Neural cell (in vitro differentiated cells): ENCODE data around the gene RAB15. TPM values are rescaled to one million over a fixed set of nuclear protein-coding genes. Genes with fewer than 3 reads are reported as not detected.

ENCODE experiments used
- H2AFZ ChIP-seq: fragments of 200-600, 300-800 bp; sonication (generic), shearing (Covaris generic); 2 replicates; pipeline ENCODE4 v1.6.0; 2014; ENCODE audit warnings: low read depth, mild to moderate bottlenecking, antibody characterized with exemption, low read length, moderate library complexity
- H3F3A ChIP-seq: fragments of 200-600 bp; shearing (Covaris generic); 2 replicates; pipeline ENCODE4 v1.6.1; 2016; ENCODE audit warnings: mild to moderate bottlenecking, moderate library complexity, mixed read lengths, antibody characterized with exemption, low read length; ENCODE audit not compliant: insufficient read depth, poor library complexity, severe bottlenecking
- H3K27ac ChIP-seq: fragments of 200-600, 300-800 bp; sonication (generic), shearing (Covaris generic); 2 replicates; pipeline ENCODE4 v1.5.1; 2014; ENCODE audit warnings: mild to moderate bottlenecking, low read length, moderate library complexity
- H3K27me3 ChIP-seq: fragments of 300-800, 200-600 bp; sonication (generic), shearing (Covaris generic); 2 replicates; pipeline ENCODE4 v1.6.0; 2014; ENCODE audit warnings: mild to moderate bottlenecking, low read depth, low read length, moderate library complexity; ENCODE audit not compliant: insufficient read depth
- H3K36me3 ChIP-seq: fragments of 300-800, 200-600 bp; sonication (generic), shearing (Covaris generic); 2 replicates; pipeline ENCODE4 v1.5.1; 2014; ENCODE audit warnings: mild to moderate bottlenecking, antibody characterized with exemption, low read length, moderate library complexity; ENCODE audit not compliant: insufficient read depth
- H3K4me2 ChIP-seq: fragments of 300-800, 200-600 bp; sonication (generic), shearing (Covaris generic); 2 replicates; pipeline ENCODE4 v1.6.0; 2014; ENCODE audit warnings: mild to moderate bottlenecking, low read length
- H3K4me3 ChIP-seq: fragments of 300-800, 200-600 bp; sonication (generic), shearing (Covaris generic); 2 replicates; pipeline ENCODE4 v1.5.1; 2014; ENCODE audit warnings: mild to moderate bottlenecking, low read length, moderate library complexity
- H3K79me2 ChIP-seq: fragments of 200-600 bp; shearing (Covaris generic); replicated peaks from 2 replicates; pipeline ENCODE4 v1.6.0; 2014; ENCODE audit warnings: mild to moderate bottlenecking, low read length, moderate library complexity; ENCODE audit not compliant: insufficient read depth
- H3K9ac ChIP-seq: fragments of 300-800, 200-600 bp; sonication (generic), shearing (Covaris generic); 2 replicates; pipeline ENCODE4 v1.6.1; 2016; ENCODE audit warnings: mild to moderate bottlenecking, low read length, mixed read lengths
- H3K9me2 ChIP-seq: fragments of 200-600 bp; shearing (Covaris generic); 2 replicates; pipeline ENCODE4 v1.6.1; 2016; ENCODE audit warnings: mild to moderate bottlenecking, low read length, mixed read lengths; ENCODE audit not compliant: insufficient read depth
- H3K9me3 ChIP-seq: fragments of 200-600, 300-800 bp; sonication (generic), shearing (Covaris generic); 2 replicates; pipeline ENCODE4 v1.6.1; 2016; ENCODE audit warnings: mild to moderate bottlenecking, mixed run types, low read length, moderate library complexity, mixed read lengths
- H4K20me1 ChIP-seq: fragments of 200-600 bp; shearing (Covaris generic); 2 replicates; pipeline ENCODE4 v1.6.1; 2016; ENCODE audit warnings: mild to moderate bottlenecking, mixed run types; ENCODE audit not compliant: insufficient read depth
- CTCF ChIP-seq: fragments of 450-650 bp; IDR thresholded peaks from 2 replicates; pipeline ENCODE4 v1.5.1; 2014; ENCODE audit warnings: antibody characterized with exemption, mild to moderate bottlenecking, moderate library complexity; ENCODE audit not compliant: poor library complexity, severe bottlenecking
- EP300 ChIP-seq: fragments of 450-650 bp; conservative IDR thresholded peaks from 2 replicates; pipeline ENCODE4 v1.6.1; 2014; ENCODE audit warnings: antibody characterized with exemption, mild to moderate bottlenecking, moderate library complexity; ENCODE audit not compliant: poor library complexity, severe bottlenecking
- EZH2 ChIP-seq: fragments of 200-600, 300-800 bp; shearing (Covaris generic), sonication (generic); IDR thresholded peaks from 2 replicates; pipeline ENCODE4 v1.6.1; 2014; ENCODE audit warnings: antibody characterized with exemption, low read length, borderline replicate concordance, mild to moderate bottlenecking; ENCODE audit not compliant: insufficient read depth, poor library complexity, severe bottlenecking
- MXI1 ChIP-seq: fragments of 450-650 bp; conservative IDR thresholded peaks from 2 replicates; pipeline ENCODE4 v1.6.1; 2014; ENCODE audit warnings: antibody characterized with exemption, mild to moderate bottlenecking; ENCODE audit not compliant: poor library complexity, severe bottlenecking
- POLR2AphosphoS5 ChIP-seq: IDR thresholded peaks from 2 replicates; pipeline ENCODE4 v1.6.1; 2012
- RAD21 ChIP-seq: fragments of 450-650 bp; conservative IDR thresholded peaks from 2 replicates; pipeline ENCODE4 v1.6.1; 2014; ENCODE audit warnings: antibody characterized with exemption, mild to moderate bottlenecking, moderate library complexity
- REST ChIP-seq: IDR thresholded peaks from 2 replicates; pipeline ENCODE4 v1.6.1; 2012; ENCODE audit warnings: borderline replicate concordance
- SMC3 ChIP-seq: fragments of 450-650 bp; conservative IDR thresholded peaks from 2 replicates; pipeline ENCODE4 v1.6.1; 2014; ENCODE audit warnings: antibody characterized with exemption, mild to moderate bottlenecking, moderate library complexity; ENCODE audit not compliant: poor library complexity
- TAF1 ChIP-seq: IDR thresholded peaks from 2 replicates; pipeline ENCODE4 v1.6.1; 2012; ENCODE audit warnings: low read depth
- polyA plus RNA-seq: library from polyadenylated mRNA; depleted of rRNA; stranded (reverse); fragments of >200 nt; gene quantifications from 2 replicates; pipeline ENCODE4 v1.2.3, GENCODE V29; 2014

Gene RAB15
- polyA plus RNA-seq, 1 donor from 2014 or later, result 42.0 TPM

GRCh38 chr14:64928239-64929013 is 43.7 kb downstream of the RAB15 start:
- TF ChIP-seq TAF1, result no peak
- no peak for TF ChIP-seq POLR2AphosphoS5
- no peak for TF ChIP-seq REST
- no peak for TF ChIP-seq EZH2
- no peak for TF ChIP-seq SMC3
- no peak for TF ChIP-seq EP300
- no peak for TF ChIP-seq MXI1
- TF ChIP-seq RAD21, result no peak
- H3K27ac ChIP-seq, result no peak overlapping the region
- no peaks in the 10 kb centered on the region for H3K36me3 ChIP-seq
- no peak overlapping the region for H2AFZ ChIP-seq
- no peaks in the 10 kb centered on the region for H3K9me3 ChIP-seq
- H3F3A ChIP-seq, result no peaks in the 10 kb centered on the region
- no peaks in the 10 kb centered on the region for H3K79me2 ChIP-seq
- H4K20me1 ChIP-seq, result no peaks in the 10 kb centered on the region
- H3K4me3 ChIP-seq, result no peak overlapping the region
- H3K9ac ChIP-seq, result no peak overlapping the region
- H3K9me2 ChIP-seq, result no peaks in the 10 kb centered on the region
- no peak overlapping the region for H3K4me2 ChIP-seq
- H3K27me3 ChIP-seq, result no peaks in the 10 kb centered on the region

GRCh38 chr14:64927031-64927430 is 45.1 kb downstream of the RAB15 start:
- H3K9ac ChIP-seq, result no peak overlapping the region
- H4K20me1 ChIP-seq, result no peaks in the 10 kb centered on the region
- H3K36me3 ChIP-seq, result no peaks in the 10 kb centered on the region
- H3K4me2 ChIP-seq, result no peak overlapping the region
- H3K9me2 ChIP-seq, result no peaks in the 10 kb centered on the region
- TF ChIP-seq CTCF (no peak), SMC3 (no peak), EP300 (no peak), EZH2 (no peak), TAF1 (no peak), MXI1 (no peak), REST (no peak), RAD21 (no peak), POLR2AphosphoS5 (no peak)
- H3K27ac ChIP-seq, result no peak overlapping the region
- no peaks in the 10 kb centered on the region for H3F3A ChIP-seq
- H3K9me3 ChIP-seq, result no peaks in the 10 kb centered on the region
- no peak overlapping the region for H2AFZ ChIP-seq
- no peaks in the 10 kb centered on the region for H3K79me2 ChIP-seq
- no peak overlapping the region for H3K4me3 ChIP-seq
- H3K27me3 ChIP-seq, result no peaks in the 10 kb centered on the region
